Sciatic nerve (tissue), 2 donors: ENCODE results near the gene NIPAL1. TPM values are rescaled to one million over a fixed set of nuclear protein-coding genes. Genes with fewer than 3 reads are reported as not detected.
"Not testable (repeated sequence)": the region's sequence is repeated elsewhere in the genome, so short reads cannot be mapped to it uniquely, and the experiment has no call there.

ENCODE experiments used
- ATAC-seq: fragments of 200-7000 bp; cut with Tn5 transposase; one replicate; pipeline ENCODE4 v1.9.1; 2020; ENCODE audit warnings: mild to moderate bottlenecking, moderate library complexity
- DNase-seq: peaks from one replicate; pipeline ENCODE4 v3.0.0-alpha.2; 2020; ENCODE audit warnings: low spot score
- intact Hi-C: fragments of 100-400 bp; cut with DNase I; formaldehyde crosslinking; loops from one replicate; pipeline ENCODE4 v1.14.2; 2022
- total RNA-seq: library from RNA; stranded (reverse); fragmentation: NEBNext Ultra II Directional; extraction: Animal tissue kit (Norgen Biotek cat#: 25700); gene quantifications from one replicate; pipeline ENCODE4 v1.2.1, GENCODE V29; 2021
- donor health status: DM: no; HTN: no; CAD: no.
- donor health status: DM: no; HTN: no; CAD: no.

NIPAL1 gene
- total RNA-seq = 6.3 TPM

DNA sequence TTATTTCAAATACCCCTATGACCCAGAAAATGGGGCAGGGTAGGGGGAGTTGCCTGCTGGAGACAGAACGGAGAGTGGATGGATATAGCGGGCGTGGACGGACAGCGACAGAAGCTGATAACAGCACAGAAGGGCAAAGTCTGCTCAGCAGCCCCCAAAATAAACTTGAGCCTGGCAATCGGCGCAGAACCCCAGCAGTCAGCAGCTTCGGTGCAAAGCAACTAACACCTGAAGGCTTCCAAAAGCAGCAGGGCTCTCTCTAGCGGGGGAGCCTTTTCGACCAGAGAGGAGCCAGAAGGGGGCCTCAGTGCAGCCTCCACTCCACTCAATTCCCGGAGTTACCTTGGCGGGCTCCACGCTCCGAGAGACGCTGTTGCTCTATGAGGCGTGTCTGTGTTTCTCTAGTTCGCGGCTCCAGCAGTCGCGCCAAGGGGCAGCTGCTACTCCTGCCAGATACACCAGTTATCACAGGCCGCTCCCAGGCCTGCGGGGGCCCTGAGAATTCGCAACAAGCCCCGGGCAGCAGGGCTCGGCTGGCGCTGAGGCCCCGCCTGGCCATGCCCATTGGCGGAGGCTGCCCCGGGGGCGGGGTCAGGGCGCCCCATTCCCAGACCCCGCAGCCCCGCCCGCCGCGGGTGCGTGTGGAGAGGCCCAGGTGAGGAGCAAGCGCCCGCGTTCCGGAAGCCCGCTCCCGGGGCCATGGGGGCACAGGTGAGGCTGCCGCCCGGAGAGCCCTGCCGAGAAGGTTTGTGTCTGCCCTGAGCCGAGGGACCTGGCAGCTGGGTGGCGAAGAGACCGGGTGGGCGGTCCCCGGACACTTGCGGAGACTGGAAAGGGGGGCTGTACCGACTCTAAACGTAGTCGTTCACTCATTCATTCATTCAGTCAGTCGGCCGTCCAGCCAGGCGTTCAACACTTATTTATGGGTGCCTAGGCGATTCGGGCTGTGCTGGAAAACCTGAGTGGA lies at the start of gene NIPAL1, which contains the start of gene CNGA1:
Gene NIPAL1 (plus strand): TSS at position 632 of the 967 bp plus-strand sequence. CDS start 68 bp downstream, at position 700.
Gene CNGA1 (minus strand): TSS at position 541 of the 967 bp plus-strand sequence. CDS start 63,992 bp downstream, outside the sequence.
- peak; percentile 82 for DNase-seq
- ATAC-seq = peak; percentile 94
- intact Hi-C loops = loop anchor here (10.0 kb wide), 1 partner anchor 68 kb away; no protein-coding TSS in a partner anchor

DNA sequence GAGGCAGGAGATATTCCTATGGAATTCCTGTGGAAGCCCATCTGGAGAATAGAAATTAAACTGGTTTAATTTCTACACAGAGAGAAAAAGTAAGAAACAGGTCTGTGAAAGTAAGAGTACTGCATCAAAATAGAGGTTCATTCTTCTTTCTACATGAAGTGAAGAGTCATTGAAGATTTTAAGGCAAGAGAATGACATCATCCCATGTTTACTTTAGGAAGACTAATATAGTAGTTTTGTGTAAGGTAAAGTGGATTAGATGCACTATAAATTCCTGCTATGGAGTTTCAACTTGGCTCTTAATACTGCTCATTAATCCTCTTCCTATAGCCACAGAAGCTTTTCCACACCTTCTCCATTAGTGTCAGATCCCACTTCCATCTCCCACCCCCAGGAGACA lies 47.7 kb upstream of the NIPAL1 start:
- no peak for ATAC-seq
- DNase-seq = no peak
- intact Hi-C loops = no loop called here

DNA sequence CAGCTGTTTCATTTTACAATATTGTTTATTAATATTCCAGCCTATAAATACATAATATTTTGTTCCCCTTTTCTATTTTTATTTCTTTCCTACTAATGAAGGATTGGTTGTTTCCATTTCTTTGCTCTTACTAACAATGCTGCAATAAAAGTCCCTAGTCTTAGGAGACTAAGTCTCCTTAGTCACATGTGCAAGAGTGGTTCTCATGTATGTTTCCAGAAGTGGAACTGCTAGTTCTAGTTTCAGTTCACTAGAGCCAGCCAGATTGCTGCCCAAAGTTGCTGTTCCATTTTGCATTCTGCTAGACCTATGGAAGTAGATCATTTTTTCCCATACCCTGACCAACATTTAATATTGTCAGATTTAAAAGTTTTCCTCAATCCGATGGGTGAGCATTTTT lies 44.4 kb upstream of the NIPAL1 start:
- intact Hi-C loops = no loop called here
- no peak for DNase-seq
- peak; percentile 45 for ATAC-seq

DNA sequence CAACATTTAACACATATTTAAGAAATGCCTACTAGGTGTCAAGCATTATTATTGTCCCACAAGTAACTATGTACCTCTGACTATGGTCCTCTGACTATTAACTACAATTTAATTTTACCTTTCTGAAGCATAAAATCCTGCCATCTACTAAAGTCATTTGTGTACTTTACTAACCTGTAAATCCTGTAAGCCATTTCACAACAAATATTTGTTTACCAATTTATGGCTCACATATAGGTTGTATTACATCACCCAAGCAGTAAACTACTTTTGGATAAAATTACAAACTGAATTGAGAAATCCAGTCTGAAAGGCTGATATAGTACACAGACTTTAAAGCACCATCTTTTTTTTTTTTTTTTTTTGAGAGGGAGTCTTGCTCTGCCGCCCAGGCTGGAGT lies 43.9 kb upstream of the NIPAL1 start:
- ATAC-seq (no peak), DNase-seq (no peak)
- intact Hi-C loops = no loop called here

DNA sequence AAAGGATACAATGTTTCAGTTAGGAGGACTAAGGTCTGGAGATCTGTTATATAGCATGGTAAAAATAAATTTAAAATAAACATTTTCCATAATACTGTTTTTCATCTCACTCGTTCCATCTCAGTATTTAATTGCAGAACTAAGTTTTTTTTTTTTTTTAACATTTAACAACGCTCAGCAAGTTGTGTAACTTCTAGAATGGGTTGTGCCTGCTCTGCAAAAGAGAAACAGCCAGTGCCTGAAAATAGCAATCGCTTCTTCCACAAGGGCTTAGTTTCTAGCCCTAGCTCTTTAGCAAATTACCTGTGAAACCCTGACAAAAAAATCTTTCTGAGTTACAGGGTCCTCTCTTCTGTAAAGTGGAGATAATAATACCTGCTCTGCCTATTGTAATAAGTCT lies 42.0 kb upstream of the NIPAL1 start:
- ATAC-seq = no peak
- DNase-seq = no peak
- intact Hi-C loops = no loop called here

DNA sequence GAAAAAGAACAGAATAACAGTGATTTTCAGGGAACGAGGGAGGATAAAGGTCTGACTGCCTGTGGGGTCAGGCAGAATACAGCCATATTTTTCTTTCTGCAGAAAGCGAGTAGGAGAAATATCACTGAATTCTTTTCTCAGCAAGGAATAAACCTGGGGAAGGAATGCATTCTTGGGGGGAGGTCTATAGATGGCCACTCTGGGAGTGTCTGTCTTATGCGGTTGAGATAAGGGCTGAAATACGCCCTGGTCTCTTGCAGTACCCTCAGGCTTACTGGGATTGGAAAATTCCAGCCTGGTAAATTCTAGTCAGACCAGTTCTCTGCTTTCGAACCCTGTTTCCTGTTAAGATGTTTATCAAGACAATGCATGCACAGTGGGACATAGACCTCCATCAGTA lies 26.4 kb upstream of the NIPAL1 start:
- DNase-seq (no peak), ATAC-seq (no peak)
- intact Hi-C loops = no loop called here

DNA sequence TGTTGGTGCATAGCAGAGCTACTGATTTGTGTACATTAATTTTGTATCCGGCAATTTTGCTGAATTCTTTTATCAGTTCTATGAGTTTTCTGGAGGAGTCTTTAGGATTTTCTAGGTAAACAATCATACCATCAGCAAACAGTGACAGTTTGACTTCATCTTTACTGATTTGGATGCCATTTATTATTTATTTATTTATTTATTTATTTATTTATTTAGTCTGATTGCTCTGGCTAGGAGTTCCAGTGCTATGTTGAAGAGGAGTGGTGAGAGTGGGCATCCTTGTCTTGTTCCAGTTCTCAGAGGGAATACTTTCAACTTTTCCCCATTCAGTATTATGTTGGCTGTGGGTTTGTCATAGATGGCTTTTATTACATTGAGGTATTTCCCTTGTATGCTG lies 24.1 kb upstream of the NIPAL1 start:
- intact Hi-C loops, DNase-seq, ATAC-seq: not testable (repeated sequence)

DNA sequence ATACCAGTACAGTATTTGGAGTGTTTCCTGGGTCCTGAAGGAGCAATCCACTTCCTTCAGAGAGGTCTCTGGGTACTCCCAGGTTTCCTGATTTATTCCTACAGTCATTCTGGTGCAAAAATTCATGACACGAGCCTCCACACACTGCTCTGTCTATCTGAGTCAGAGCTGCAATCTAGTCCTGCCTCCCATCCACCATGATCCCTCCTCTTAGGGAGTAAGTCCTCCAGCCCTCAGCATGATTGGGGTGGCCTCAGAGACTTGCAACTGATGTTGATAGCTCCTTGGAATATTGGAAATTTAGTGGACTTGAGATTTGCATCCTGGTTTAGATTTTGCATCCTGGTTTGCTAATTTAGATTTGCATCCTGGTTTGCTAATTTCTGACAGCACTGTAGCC lies 20.6 kb upstream of the NIPAL1 start:
- intact Hi-C loops = no loop called here
- DNase-seq = no peak
- ATAC-seq = no peak

DNA sequence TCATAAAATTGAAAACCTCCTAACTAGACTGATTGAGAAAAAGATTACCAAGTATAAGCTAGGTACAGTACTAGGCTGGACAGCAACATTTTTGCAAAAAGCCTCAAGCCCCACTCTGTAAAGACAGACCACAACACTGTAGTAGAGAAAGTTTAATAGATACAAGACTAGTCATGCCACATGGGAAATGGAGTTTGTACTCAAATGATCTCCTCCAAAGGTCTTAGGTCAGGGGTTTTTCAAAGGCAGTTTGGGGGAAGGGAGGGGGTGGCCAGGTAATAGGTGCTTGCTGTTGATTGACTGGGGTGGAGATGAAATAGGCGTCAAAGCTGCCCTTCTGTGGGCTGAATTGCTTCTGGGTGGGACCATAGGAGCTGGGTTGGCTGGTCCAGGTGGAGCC lies 14.3 kb upstream of the NIPAL1 start:
- intact Hi-C loops = no loop called here

DNA sequence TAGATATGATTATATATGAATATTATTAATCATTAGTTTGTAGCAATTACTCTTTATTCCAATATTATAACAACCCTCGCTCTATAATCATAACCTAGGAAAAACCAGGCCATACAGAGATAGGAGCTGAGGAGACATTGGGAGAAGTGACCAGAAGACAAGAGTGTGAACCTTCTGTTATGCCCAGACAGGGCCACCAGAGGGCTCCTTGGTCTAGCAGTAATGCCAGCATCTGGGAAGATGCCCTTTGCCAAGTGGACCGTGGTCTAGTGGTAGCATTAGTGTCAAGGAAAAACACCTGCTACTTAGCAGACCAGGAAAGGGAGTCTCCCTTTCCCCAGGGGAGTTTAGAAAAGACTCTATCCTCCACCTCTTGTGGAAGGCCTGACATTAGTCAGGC lies 13.0 kb upstream of the NIPAL1 start:
- intact Hi-C loops, DNase-seq, ATAC-seq: not testable (repeated sequence)

More for the DNA sequence above, 14.3 kb upstream of the NIPAL1 start:
- ATAC-seq (no peak), DNase-seq (no peak)

DNA sequence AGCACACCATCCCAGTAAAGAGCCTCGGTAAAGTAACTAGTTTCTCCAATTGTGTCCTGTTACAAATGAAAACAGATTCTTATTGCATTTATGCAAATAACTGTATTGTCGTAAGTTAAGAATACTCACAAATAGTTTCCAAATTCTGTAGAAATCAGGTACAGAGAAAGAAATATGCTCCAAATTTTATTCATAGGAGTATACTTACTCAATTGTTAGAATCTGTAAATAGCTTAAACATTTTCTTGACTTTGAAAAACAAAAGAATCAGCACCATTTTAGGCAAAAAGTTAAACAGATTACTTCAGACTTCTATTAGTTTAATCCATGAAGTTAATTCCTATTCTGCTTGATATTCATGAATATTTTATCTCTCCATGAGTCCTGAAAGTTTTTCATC lies 10.8 kb upstream of the NIPAL1 start:
- ATAC-seq (no peak), DNase-seq (no peak)
- intact Hi-C loops = no loop called here

DNA sequence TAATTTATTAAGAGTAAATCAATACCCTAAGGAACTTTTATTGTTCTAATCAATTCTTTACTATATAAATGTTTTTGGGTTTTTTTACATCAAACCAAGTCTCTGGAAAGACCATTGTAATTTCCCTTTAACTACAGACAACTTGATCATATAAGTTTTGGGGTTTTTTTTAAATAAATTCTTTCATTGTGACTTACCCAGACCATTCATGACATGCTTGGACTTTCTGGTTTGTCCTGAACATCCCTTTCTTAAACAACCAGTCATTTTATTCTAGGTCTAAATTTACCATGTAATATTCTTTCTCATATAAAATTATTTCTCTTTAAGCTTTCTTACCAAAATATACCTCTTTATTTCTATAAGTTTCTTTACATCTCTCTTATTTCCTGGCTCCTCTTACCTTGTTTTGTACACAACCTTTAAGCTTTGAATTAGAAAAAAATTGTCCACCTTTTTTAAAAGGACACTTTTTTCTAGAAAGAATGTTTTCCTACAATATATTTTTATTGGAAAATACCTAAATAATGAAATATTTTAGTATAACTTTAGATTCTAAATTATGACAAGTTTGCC lies 8.5 kb upstream of the NIPAL1 start:
- intact Hi-C loops = no loop called here
- no peak for DNase-seq

DNA sequence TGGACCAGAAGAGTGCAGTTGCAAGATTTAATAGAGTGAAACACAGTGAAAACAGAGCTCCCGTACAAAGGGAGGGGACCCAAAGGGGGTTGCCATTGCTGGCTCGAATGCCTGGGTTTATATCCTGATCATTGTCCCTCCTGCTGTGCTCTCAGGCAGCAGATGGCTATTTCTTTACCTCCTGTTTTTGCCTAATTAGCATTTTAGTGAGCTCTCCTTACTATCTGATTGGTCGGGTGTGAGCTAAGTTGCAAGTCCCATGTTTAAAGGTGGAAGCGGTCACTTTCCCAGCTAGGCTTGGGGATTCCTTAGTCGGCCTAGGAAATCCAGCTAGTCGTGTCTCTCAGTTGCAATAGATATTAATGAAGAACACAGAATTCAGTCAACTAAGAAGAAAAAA lies 5.7 kb upstream of the NIPAL1 start:
- not testable (repeated sequence) for DNase-seq, ATAC-seq
- intact Hi-C loops = loop anchor here (10.0 kb wide), 1 partner anchor 74 kb away; no protein-coding TSS in a partner anchor

More for the DNA sequence above, 8.5 kb upstream of the NIPAL1 start:
- no peak for ATAC-seq

DNA sequence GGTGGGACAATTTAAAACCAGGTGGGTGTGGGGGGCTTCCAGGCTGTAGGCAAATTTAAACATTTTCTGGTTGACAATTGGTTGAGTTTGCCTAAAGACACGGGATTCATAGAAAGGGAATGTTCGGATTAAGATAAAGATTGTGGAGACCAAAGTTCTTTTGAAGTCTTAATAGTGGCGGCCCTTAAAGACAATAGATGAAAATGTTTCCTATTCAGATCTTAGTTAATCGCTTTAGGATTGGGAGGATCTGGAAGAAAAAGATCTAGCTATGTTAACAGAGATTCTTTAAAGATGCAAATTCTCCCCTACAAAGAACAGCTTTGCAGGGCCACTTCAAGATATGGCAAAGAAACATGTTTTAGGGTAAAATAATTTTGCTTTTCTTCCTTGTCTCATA lies 4.8 kb upstream of the NIPAL1 start:
- no peak for ATAC-seq
- intact Hi-C loops = loop anchor here (10.0 kb wide), 1 partner anchor 73 kb away; no protein-coding TSS in a partner anchor
- DNase-seq = no peak

DNA sequence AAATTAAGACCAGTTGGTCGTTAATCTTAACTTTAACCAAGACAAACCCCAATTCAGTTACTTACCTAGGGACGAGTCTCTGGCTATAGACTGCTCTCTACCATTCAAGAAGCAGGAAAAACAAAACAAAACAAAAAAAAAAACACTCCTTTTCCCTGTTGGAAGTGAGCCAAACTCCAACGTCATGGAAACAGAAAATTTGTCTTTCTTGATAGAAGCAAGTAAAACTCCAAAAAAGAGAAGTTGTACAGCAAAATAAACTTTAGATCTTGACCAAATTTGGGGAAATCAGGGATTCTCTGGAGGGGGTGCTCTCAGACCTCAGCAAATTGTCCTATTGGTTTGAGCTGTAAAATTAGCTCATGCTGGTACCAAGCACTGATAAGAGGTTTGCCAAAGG lies 3.7 kb upstream of the NIPAL1 start:
- intact Hi-C loops = loop anchor here (10.0 kb wide), 1 partner anchor 72 kb away; no protein-coding TSS in a partner anchor
- ATAC-seq (no peak), DNase-seq (no peak)

DNA sequence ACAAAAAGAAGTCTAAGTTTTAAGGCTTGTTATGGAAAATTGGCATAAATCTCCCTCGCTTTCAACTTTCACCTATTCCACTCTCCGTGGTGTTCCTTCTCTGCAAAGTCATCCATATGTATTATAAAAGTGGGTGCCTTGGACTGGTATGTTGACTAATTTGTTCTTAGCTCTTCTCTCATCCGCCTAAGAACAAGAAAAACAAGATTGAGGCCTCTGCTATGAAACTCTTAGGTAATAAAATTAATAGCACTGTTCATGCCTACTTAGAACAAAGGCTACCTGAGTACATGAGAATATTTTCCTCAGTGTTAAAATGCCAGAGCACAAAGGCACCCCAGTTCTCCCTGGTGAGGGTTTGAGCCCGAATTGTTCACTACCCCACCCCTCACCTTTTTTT lies 1.4 kb upstream of the NIPAL1 start:
- no peak for DNase-seq
- intact Hi-C loops = loop anchor here (10.0 kb wide), 1 partner anchor 70 kb away; no protein-coding TSS in a partner anchor
- no peak for ATAC-seq

DNA sequence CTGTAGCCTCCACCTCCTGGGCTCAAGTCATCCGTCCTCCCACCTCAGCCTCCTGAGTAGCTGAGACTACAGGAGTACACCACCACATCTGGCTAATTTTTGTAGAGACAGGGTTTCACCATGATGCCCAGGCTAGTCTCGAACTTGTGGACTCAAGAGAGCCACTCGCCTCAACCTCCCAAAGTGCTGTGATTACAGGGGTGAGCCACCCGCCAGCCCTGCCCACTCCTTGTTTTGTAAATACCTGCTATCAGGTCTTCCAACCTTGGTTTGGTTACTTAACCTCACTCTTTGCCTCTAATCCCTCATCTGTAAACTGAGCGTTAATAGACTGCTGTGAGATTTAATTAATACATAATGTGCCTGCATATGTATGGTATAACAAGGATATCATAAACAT lies 894 bp upstream of the NIPAL1 start:
- intact Hi-C loops = loop anchor here (10.0 kb wide), 1 partner anchor 69 kb away; no protein-coding TSS in a partner anchor
- DNase-seq (no peak), ATAC-seq (no peak)

DNA sequence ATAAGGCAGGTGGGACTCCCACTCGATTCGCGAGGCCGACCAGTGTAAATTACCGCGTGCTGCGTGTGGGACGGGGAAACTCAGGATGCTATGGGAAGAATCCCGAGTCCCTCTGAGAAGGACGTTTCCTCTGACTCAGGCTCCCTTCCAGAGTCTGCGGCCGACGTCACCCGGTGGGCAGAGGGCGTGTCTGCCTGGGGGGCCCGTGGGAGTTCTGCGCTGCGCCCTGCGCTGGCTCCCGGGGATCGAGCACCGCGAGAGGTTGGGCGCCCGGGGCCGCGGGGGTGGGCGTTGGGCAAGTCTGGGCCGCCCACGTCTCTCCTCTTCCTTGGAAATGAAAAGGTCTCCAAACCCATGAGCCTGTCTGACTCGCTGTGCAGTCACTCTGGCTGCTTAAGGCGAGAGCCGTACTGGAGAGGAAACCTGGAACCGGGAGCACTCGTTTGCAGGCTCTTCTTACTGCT lies 568 bp downstream of the NIPAL1 start:
- peak; percentile 82 for DNase-seq
- ATAC-seq = peak; percentile 82
- intact Hi-C loops = loop anchor here (10.0 kb wide), 1 partner anchor 68 kb away; no protein-coding TSS in a partner anchor

DNA sequence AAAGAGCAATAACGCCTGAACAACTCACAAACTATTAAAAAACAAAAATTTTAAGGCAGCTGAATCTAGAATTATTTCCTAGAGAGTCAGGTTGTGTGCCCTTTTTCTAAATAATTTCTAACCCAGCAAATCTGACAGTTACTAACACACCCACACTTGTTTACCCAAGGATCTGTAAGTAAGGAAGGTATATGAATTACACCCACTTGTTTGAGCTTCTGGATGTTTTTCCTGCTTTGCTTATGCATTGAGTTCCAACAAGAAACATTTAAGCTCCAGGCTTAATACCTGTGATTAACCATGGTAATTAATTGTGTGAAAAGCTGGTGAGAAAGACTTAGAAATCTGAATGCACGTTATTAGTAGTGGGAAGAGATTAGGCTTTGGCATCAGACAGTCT lies 1.5 kb downstream of the NIPAL1 start:
- ATAC-seq = no peak
- intact Hi-C loops = loop anchor here (10.0 kb wide), 1 partner anchor 67 kb away; no protein-coding TSS in a partner anchor

More for the DNA sequence above, 1.5 kb downstream of the NIPAL1 start:
- no peak for DNase-seq
